ENCODE results near the gene ZYG11A.
A peak's percentile ranks its signal among the peaks of the same experiment; 100 is the strongest.
"Not testable (repeated sequence)": the region's sequence is repeated elsewhere in the genome, so short reads cannot be mapped to it uniquely, and the experiment has no call there.

ZYG11A gene

DNA sequence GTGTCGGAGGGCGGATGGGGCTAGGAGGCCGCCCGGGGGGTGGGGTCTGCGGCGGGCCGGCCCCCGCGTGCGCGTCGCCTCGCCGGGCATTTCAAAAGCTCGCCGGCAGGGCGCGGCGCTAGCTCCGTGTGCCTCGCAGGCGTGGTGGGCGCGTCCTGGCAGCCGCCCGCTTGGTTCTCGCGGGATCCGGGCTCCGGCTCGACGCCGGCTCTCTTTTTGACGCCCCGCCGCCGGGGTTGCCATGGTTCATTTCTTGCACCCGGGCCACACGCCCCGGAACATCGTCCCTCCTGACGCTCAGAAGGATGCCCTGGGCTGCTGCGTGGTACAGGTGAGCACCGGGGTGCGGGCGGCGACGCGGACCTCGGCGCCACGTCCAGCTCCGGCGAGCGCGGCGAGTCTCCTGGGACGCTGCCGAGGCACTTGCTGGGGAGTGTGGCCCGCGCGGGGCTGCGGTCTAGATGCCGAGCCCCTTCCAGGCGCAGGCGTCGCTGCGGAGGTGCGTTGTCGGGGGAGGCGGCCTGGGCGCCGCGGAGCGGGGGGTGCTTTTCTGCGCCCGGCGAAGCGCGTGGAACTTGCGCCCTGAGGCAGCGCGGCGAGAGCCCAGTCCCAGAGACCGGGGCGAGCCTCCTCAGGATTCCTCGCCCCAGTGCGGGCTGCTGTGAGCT is at the start of gene ZYG11A:
Gene ZYG11A (plus strand): TSS at position 118 of the 668 bp plus-strand sequence. CDS start 124 bp downstream, at position 242.
- peak; percentile 49 for DNase-seq (ENCODE audit: low spot score)

GRCh38 chr1:52793717-52794116 is 48.8 kb upstream of the ZYG11A start:
- not testable (repeated sequence) for DNase-seq (ENCODE audit: low spot score)

GRCh38 chr1:52795464-52795863 is 47.1 kb upstream of the ZYG11A start:
- DNase-seq (ENCODE audit: low spot score), result no peak

GRCh38 chr1:52798331-52798730 is 44.2 kb upstream of the ZYG11A start:
- no peak for DNase-seq (ENCODE audit: low spot score)

- no peak for DNase-seq (ENCODE audit: low spot score)
These were observed 41.5 kb upstream of the ZYG11A start for GRCh38 chr1:52801011-52801410.

DNA sequence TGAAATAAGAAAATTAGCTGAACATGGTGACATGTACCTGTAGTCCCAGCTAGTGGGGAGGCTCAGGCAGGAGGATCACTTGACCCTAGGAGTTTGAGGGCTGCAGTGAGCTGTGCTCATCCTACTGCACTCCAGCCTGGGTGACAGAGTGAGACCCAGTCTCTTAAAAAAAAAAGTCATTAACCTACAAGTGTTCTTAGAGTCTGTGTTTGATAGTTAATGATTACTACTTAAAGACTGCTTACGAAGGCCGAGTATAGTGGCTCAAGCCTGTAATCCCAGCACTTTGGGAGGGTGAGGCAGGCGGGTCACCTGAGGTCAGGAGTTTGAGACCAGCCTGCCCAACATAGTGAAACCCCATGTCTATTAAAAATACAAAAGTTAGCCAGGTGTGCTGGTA is 38.5 kb upstream of the ZYG11A start:
- DNase-seq (ENCODE audit: low spot score), result not testable (repeated sequence)

GRCh38 chr1:52814465-52814864 is 28.1 kb upstream of the ZYG11A start:
- DNase-seq (ENCODE audit: low spot score), result no peak

DNA sequence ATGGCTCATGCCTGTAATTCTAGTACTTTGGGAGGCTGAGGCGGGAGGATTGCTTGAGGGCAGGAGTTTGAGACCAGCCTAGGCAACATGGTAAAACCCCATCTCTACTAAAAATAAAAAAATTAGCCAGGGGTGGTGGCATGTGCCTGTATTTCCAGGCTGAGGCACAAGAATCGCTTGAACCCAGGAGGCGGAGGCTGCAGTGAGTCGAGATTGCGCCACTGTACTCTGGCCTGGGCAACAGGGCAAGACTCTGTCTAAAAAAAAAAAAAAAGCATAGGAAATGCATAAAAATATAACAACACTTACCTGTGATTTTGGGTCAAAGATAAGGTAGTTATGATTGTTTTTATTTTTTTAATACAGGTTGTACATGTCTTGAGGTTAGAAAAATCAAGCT is 21.7 kb upstream of the ZYG11A start:
- not testable (repeated sequence) for DNase-seq (ENCODE audit: low spot score)

- no peak for DNase-seq (ENCODE audit: low spot score)
These were observed 16.7 kb upstream of the ZYG11A start for GRCh38 chr1:52825868-52826267.

GRCh38 chr1:52834798-52835197 is 7.8 kb upstream of the ZYG11A start:
- no peak for DNase-seq (ENCODE audit: low spot score)

DNA sequence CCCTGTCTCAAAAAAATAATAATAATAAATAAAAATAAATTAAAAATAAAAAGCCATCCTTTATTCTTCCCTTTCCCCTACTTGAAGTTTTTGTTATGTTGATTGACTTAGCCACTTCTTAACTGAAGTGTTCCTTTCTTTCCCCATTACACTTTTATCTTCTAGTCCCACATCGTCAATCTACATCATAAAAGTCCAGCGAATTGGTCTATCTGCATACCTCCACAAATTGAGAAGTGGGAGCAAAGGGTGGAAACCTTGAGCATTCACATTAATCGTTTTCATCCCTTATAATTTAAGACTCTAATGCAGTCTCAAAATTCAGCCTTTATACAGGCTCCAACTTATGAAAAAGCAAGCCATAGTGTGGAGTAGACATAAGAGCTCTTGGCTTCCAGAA is 6.5 kb upstream of the ZYG11A start:
- no peak for DNase-seq (ENCODE audit: low spot score)

DNA sequence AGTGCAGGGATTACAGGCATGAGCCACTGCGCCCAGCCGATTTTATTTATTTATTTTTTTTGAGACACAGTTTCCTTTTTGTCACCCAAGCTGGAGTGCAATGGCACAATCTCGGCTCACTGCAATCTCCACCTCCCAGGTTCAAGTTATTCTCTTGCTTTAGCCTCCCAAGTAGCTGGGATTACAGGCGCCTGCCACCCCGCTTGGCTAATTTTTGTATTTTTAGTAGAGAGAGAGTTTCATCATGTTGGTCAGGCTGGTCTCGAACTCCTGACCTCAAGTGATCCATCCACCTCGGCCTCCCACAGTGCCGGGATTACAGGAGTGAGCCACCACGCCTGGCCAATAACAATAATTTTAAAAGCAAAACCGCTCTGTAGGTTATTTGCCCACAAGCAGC is 3.4 kb upstream of the ZYG11A start:
- not testable (repeated sequence) for DNase-seq (ENCODE audit: low spot score)

DNA sequence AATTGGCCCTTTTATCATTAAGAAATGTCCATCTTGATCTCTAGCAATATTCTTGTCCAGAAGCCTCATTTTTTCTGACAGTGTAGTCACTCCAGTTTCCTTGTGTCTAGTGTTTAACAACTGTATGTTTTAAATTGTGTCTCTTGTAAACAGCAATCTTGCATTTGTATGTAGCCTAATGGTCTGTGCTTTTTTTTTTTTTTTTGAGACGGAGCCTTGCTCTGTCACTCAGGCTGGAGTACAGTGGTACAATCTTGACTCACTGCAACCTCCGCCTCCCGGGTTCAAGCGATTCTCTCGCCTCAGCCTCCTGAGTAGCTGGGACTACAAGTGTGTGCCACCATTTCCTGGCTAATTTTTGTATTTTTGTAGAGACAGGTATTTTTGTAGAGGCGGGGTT is 2.6 kb downstream of the ZYG11A start:
- DNase-seq (ENCODE audit: low spot score), result not testable (repeated sequence)

GRCh38 chr1:52848423-52848822 is 5.9 kb downstream of the ZYG11A start:
- no peak for DNase-seq (ENCODE audit: low spot score)

DNA sequence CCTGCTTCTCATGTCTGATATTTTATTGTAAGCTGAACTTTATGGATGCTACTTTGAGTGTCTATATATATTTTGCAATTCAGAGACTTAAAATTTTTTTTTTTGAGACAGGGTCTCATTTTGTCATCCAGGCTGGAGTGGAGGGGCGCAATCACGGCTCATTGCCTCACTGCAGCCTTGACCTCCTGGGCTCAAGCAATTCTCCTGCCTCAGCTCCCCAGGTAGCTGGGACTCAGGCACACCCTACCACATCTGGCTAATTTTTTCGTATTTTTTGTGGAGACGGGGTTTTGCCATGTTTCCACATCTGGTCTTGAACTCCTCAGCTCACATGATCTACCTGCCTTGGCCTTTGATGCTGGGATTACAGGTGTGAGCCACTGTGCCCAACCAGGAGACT is 8.4 kb downstream of the ZYG11A start:
- DNase-seq (ENCODE audit: low spot score), result no peak

GRCh38 chr1:52852854-52853253 is 10.3 kb downstream of the ZYG11A start:
- DNase-seq (ENCODE audit: low spot score), result no peak

DNA sequence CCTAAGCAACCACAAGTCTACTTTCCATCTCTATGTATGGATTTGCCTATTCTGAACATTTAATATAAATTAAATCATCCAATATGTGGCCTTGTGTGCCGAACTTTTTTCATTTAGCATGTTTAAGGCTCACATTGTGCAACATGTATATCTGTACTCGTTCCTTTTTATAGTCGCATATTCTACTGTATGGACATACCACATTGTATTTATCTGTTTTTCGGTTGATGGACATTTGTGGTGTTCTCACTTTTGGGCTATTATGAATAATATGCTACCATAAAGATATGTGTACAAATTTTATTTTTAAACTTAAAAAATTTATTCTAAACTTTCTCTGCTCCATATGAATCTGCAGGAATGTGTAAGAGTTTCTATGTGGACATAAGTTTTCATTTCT is 13.0 kb downstream of the ZYG11A start:
- no peak for DNase-seq (ENCODE audit: low spot score)

DNA sequence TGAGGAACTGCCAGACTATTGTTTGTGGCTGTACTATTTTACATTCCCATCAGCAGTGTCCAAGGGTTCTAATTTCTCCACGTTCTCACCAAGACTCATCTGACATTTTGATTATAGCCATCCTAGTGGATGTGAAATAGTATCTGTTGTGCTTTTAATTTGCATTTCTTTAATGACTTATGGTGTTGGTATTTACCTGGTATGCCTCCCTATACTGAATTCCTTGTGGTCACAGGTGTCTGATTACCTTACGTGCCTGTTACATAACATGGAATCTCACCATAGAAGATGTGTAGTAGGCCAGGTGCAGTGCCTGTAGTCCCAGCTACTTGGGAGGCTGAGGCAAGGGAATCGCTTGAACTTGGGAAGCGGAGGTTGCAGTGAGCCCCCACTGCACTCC is 13.5 kb downstream of the ZYG11A start:
- DNase-seq (ENCODE audit: low spot score), result no peak

GRCh38 chr1:52857443-52857842 is 14.9 kb downstream of the ZYG11A start:
- no peak for DNase-seq (ENCODE audit: low spot score)

DNA sequence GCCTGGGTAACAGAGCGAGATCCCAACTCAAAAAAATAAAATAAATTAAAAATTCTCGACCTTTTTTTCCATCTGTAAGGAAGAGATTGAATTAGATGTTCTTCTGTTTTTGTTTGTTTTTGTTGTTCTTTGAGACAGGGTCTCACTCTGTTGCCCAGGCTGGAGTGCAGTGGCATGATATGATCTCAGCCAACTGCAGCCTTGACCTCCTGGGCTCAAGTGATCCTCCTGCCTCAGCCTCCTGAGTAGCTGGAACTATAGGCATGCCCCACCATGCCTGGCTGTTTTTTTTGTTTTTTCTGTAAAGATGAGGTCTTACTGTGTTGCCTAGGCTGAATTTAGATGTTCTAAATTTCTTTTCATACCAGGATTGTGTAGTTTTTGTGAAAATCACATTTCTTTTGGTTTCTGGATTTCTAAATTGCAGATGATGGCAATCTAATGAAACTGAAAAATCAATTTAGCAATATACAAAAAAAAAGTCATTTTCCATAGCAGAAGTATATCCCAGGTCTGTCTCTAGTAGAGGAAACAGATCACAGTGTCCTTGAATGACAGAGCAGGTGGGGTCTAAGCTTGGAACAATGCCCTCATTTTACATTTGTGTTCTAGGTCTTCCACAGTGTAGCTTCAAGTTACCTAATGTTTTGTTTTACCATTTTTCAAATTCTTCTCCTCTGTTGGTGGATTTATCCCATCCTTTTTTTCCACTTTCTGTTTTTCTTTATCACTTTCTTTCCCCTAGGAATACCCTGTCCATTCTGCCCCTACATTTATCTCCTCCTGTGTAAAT is 20.3 kb downstream of the ZYG11A start:
- no peak for DNase-seq (ENCODE audit: low spot score)

DNA sequence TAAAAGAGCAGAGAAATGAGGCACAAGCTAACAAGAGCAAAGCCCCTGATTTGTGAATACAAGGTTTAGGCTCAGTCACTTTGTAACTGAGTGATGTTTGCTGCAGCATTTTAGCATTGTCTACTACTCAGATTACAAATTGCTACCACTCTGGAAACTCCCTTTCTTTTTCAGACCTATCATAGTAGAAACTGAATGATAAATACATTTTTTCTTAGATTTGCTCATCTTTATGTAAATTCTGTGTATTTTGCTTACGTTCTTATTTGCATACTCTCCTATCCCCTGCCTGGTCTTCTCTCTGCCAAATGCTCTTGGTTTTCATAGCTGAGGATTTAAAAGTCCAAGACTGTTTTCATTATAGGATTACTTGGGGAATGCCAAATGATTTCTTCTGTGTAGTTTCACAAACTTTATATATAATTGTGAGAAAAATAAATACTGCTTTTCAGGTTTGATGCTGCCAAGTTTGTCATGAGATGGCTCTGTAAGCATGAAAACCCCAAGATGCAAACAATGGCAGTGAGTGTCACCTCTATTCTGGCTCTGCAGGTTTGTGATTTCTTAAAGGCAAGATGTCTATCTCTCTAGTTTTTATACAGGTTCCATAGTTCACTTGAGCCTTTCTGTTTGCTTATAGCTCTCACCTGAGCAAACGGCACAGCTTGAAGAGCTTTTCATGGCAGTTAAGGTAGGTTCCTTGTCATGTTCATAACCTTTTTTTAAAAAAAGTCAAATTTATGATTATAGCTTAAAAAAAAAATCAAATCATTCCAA is 24.7 kb downstream of the ZYG11A start:
- no peak for DNase-seq (ENCODE audit: low spot score)

- DNase-seq (ENCODE audit: low spot score), result not testable (repeated sequence)
These were observed 27.2 kb downstream of the ZYG11A start for GRCh38 chr1:52869727-52870126.

GRCh38 chr1:52876843-52877242 is 34.3 kb downstream of the ZYG11A start:
- DNase-seq (ENCODE audit: low spot score), result no peak
